SK-N-SH (cell line): ENCODE measurements around the gene PEX14. TPM values are rescaled to one million over a fixed set of nuclear protein-coding genes. Genes with fewer than 3 reads are reported as not detected.

Experiments
- CTCF ChIA-PET: fragments of 300-600, 350-600 bp; formaldehyde crosslinking; extraction: SDS; loops from one replicate; lab custom pipeline; 2021; lab: Yijun Ruan, JAX
- POLR2A ChIA-PET: fragments of 350-600 bp; sonication (Branson Sonifier 250); formaldehyde crosslinking; extraction: SDS; loops from one replicate; lab custom pipeline; 2020; ENCODE audit warnings: antibody characterized with exemption, inconsistent platforms; lab: Yijun Ruan, JAX
- DNase-seq: peaks from one replicate; pipeline ENCODE4 v3.0.0; 2012
- H2AFZ ChIP-seq: fragments of 200-600 bp; sonication (generic); 2 replicates; pipeline ENCODE4 v1.8.1; 2016; ENCODE audit warnings: antibody characterized with exemption, mild to moderate bottlenecking, low read depth
- H3F3A ChIP-seq: fragments of 200-600 bp; sonication (generic); replicated peaks from 2 replicates; pipeline ENCODE3; 2016; ENCODE audit warnings: antibody characterized with exemption, mild to moderate bottlenecking; ENCODE audit not compliant: insufficient read depth
- H3K27ac ChIP-seq, 2 experiments: fragments of 200-500 bp in 1 of 2; fragments of 200-600 bp in 1 of 2; sonication (Bioruptor generic) in 1 of 2; sonication (generic), shearing (Covaris generic) in 1 of 2; 2 replicates each; pipeline versions ENCODE4 v1.5.1 to v1.6.1; 2014 to 2016; ENCODE audit warnings: low read depth in 2 of 2, inconsistent platforms in 1 of 2, low read length in 1 of 2, mild to moderate bottlenecking in 1 of 2, mixed read lengths in 1 of 2
- H3K27me3 ChIP-seq: fragments of 200-600 bp; sonication (generic), shearing (Covaris generic); 2 replicates; pipeline ENCODE4 v1.6.1; 2016; ENCODE audit warnings: mixed run types; ENCODE audit not compliant: insufficient read depth
- H3K36me3 ChIP-seq, 2 experiments: fragments of 200-500 bp in 1 of 2; fragments of 200-600 bp in 1 of 2; sonication (Bioruptor generic) in 1 of 2; sonication (generic) in 1 of 2; replicated peaks in 1 of 2; 2 replicates each; pipeline versions ENCODE3 to v1.5.1; 2014 to 2016; ENCODE audit warnings: low read length in 1 of 2, mild to moderate bottlenecking in 1 of 2; ENCODE audit not compliant: insufficient read depth in 2 of 2, control insufficient read depth in 1 of 2
- H3K4me1 ChIP-seq, 2 experiments: fragments of 200-500 bp in 1 of 2; fragments of 200-600 bp in 1 of 2; sonication (Bioruptor generic) in 1 of 2; sonication (generic), shearing (Covaris generic) in 1 of 2; 2 replicates each; pipeline versions ENCODE4 v1.5.1 to v1.6.1; 2014 to 2016; ENCODE audit warnings: low read depth in 1 of 2, low read length in 1 of 2, mixed run types in 1 of 2; ENCODE audit not compliant: insufficient read depth in 2 of 2, control insufficient read depth in 1 of 2
- H3K4me2 ChIP-seq: fragments of 200-600 bp; sonication (generic), shearing (Covaris generic); 2 replicates; pipeline ENCODE4 v1.6.1; 2017; ENCODE audit warnings: mixed run types
- H3K4me3 ChIP-seq, 2 experiments: fragments of 200-500 bp in 1 of 2; fragments of 200-600 bp in 1 of 2; sonication (Bioruptor generic) in 1 of 2; sonication (generic), shearing (Covaris generic) in 1 of 2; 2 replicates each; pipeline versions ENCODE4 v1.5.1 to v1.8.1; 2014 to 2016; ENCODE audit warnings: low read depth in 2 of 2, inconsistent platforms in 1 of 2, low read length in 1 of 2, mild to moderate bottlenecking in 1 of 2, mixed read lengths in 1 of 2, moderate library complexity in 1 of 2
- H3K79me2 ChIP-seq: fragments of 200-600 bp; sonication (generic); 2 replicates; pipeline ENCODE4 v1.8.1; 2017; ENCODE audit warnings: mild to moderate bottlenecking; ENCODE audit not compliant: insufficient read depth
- H3K9ac ChIP-seq: fragments of 200-600 bp; sonication (generic); 2 replicates; pipeline ENCODE4 v1.6.1; 2017; ENCODE audit warnings: mixed run types
- H3K9me2 ChIP-seq: fragments of 200-600 bp; sonication (generic); 2 replicates; pipeline ENCODE4 v1.6.1; 2017; ENCODE audit warnings: mixed run types
- H3K9me3 ChIP-seq: fragments of 200-600 bp; sonication (generic); 2 replicates; pipeline ENCODE4 v1.6.1; 2017; ENCODE audit warnings: mixed run types, mild to moderate bottlenecking, moderate library complexity
- H4K20me1 ChIP-seq: fragments of 200-600 bp; sonication (generic); 2 replicates; pipeline ENCODE4 v1.6.1; 2017; ENCODE audit warnings: mild to moderate bottlenecking, mixed run types; ENCODE audit not compliant: insufficient read depth
- GATA2 ChIP-seq: sonication (generic); formaldehyde crosslinking; IDR thresholded peaks from 2 replicates; pipeline ENCODE4 v1.5.0; 2020; ENCODE audit warnings: mild to moderate bottlenecking, missing genetic modification reagents
- JUND ChIP-seq: IDR thresholded peaks from 2 replicates; pipeline ENCODE4 v1.4.0; 2012
- RXRA ChIP-seq: IDR thresholded peaks from 2 replicates; pipeline ENCODE4 v1.4.0; 2012; ENCODE audit warnings: low read depth, mild to moderate bottlenecking, borderline replicate concordance
- SMC3 ChIP-seq: IDR thresholded peaks from 2 replicates; pipeline ENCODE4 v1.6.1; 2012; ENCODE audit warnings: low read depth, low read length, improper control_type of control experiment
- WGBS: methylation state at CpG from one replicate; pipeline ENCODE4 v1.1.6; 2017; ENCODE audit warnings: low lambda C conversion rate; 5-methylcytosine and 5-hydroxymethylcytosine counted together
- polyA plus RNA-seq, 3 experiments: library from polyadenylated mRNA; depleted of rRNA; stranded (reverse); fragments of >200 nt; gene quantifications; 2 replicates each; pipeline ENCODE4 v1.2.3, GENCODE V29; 2012
- TF ChIP-seq, protein P1 (sequence below): IDR thresholded peaks from 2 replicates; pipeline ENCODE4 v1.6.1; 2012; ENCODE audit warnings: mild to moderate bottlenecking, low read depth, low read length, moderate library complexity
- TF ChIP-seq, protein P2 (sequence below): IDR thresholded peaks from 2 replicates; pipeline ENCODE4 v1.4.0; 2012; ENCODE audit warnings: low read depth, borderline replicate concordance
- TF ChIP-seq, protein P3 (sequence below): IDR thresholded peaks from 2 replicates; pipeline ENCODE4; 2012
- TF ChIP-seq, protein P4 (sequence below): IDR thresholded peaks from 2 replicates; pipeline ENCODE4 v1.4.0; 2012; ENCODE audit warnings: low read depth

Gene PEX14
- polyA plus RNA-seq, 1 of the 3 experiments (the other 2 are of a cell fraction) = 36.2 TPM

DNA sequence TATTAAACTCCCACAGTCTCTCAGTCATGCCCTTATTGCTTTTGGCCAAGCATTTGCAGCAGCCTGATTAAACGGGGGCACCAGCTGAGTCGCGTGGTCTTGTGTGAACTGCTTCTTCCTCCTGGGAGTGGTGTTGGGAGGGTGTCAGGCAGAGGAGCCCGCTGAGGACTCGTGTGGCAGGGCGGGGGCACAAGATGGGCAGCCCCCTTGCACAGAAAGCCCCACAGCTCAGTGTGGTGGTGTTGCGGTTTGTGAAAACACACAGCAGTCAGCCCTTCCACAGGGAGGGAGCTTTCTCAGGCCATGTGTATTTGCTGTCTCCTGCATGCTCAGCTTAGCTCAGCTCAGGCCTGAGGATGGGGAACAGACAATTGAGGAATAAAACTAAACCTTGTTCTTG, 22.4 kb downstream of the PEX14 start:
- peaks cover 64% of the 10 kb centered on the region for H3K79me2 ChIP-seq
- 92% methylated on average over 7 of the region's 7 CpGs for WGBS

DNA sequence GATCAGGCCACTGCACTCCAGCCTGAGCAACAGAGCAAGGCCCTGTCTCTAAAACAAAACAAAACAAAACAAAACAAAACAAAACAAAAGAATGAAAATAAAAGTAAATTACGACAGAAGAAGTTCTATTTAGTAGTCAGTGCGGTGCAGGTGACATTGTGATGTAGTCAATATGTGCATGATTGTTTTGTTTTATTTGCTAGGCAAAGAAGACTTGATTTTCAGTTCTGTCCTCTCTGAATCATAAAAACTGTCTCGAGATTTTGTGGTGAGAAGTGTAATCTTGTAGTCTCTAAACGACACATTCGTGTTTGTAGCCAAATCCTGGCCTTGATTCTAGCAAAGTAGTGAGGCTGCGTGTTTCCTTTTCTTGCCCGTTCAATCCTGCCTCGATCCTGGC, 23.5 kb downstream of the PEX14 start:
- no peak for TF ChIP-seq SMC3
- TF ChIP-seq, protein P1, sequence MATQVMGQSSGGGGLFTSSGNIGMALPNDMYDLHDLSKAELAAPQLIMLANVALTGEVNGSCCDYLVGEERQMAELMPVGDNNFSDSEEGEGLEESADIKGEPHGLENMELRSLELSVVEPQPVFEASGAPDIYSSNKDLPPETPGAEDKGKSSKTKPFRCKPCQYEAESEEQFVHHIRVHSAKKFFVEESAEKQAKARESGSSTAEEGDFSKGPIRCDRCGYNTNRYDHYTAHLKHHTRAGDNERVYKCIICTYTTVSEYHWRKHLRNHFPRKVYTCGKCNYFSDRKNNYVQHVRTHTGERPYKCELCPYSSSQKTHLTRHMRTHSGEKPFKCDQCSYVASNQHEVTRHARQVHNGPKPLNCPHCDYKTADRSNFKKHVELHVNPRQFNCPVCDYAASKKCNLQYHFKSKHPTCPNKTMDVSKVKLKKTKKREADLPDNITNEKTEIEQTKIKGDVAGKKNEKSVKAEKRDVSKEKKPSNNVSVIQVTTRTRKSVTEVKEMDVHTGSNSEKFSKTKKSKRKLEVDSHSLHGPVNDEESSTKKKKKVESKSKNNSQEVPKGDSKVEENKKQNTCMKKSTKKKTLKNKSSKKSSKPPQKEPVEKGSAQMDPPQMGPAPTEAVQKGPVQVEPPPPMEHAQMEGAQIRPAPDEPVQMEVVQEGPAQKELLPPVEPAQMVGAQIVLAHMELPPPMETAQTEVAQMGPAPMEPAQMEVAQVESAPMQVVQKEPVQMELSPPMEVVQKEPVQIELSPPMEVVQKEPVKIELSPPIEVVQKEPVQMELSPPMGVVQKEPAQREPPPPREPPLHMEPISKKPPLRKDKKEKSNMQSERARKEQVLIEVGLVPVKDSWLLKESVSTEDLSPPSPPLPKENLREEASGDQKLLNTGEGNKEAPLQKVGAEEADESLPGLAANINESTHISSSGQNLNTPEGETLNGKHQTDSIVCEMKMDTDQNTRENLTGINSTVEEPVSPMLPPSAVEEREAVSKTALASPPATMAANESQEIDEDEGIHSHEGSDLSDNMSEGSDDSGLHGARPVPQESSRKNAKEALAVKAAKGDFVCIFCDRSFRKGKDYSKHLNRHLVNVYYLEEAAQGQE = no peak
- TF ChIP-seq, protein P2, sequence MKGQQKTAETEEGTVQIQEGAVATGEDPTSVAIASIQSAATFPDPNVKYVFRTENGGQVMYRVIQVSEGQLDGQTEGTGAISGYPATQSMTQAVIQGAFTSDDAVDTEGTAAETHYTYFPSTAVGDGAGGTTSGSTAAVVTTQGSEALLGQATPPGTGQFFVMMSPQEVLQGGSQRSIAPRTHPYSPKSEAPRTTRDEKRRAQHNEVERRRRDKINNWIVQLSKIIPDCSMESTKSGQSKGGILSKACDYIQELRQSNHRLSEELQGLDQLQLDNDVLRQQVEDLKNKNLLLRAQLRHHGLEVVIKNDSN = no peak
- TF ChIP-seq, protein P3, sequence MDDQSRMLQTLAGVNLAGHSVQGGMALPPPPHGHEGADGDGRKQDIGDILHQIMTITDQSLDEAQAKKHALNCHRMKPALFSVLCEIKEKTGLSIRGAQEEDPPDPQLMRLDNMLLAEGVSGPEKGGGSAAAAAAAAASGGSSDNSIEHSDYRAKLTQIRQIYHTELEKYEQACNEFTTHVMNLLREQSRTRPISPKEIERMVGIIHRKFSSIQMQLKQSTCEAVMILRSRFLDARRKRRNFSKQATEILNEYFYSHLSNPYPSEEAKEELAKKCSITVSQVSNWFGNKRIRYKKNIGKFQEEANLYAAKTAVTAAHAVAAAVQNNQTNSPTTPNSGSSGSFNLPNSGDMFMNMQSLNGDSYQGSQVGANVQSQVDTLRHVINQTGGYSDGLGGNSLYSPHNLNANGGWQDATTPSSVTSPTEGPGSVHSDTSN = no peak
- H3K4me2 ChIP-seq = no peak overlapping the region
- 93% methylated on average over 8 of the region's 8 CpGs for WGBS
- DNase-seq = no peak
- ChIA-PET POLR2A (no interaction called here), CTCF (interaction anchor here (1.2 to 11.5 kb wide), 6 partner anchors 8 to 444 kb away, joined by 3 to 203 read pairs (median 6); partner anchors contain the start of gene CENPS)
- no peak overlapping the region for H3K9ac ChIP-seq
- H3K79me2 ChIP-seq = peaks cover 63% of the 10 kb centered on the region
- H3K27me3 ChIP-seq = no peaks in the 10 kb centered on the region
- H3K27ac ChIP-seq = no peak overlapping the region
- H3K4me3 ChIP-seq = no peak overlapping the region
- no peak overlapping the region for H2AFZ ChIP-seq
- H3K4me1 ChIP-seq = peaks cover 0 to 10% of the 10 kb centered on the region in 2 experiments; a peak in 1 of 4 replicates
- peaks cover 4 to 13% of the 10 kb centered on the region in 2 experiments for H3K36me3 ChIP-seq
- H3F3A ChIP-seq = no peaks in the 10 kb centered on the region
- no peaks in the 10 kb centered on the region for H3K9me2 ChIP-seq
- H3K9me3 ChIP-seq = no peaks in the 10 kb centered on the region
- H4K20me1 ChIP-seq = peaks cover 7% of the 10 kb centered on the region; the same call in 1 of the 2 replicates

More for the DNA sequence above, 22.4 kb downstream of the PEX14 start:
- no peak for DNase-seq
- Histone ChIP-seq H3K4me3 (no peak overlapping the region), H3K27me3 (no peaks in the 10 kb centered on the region), H3K9me3 (no peaks in the 10 kb centered on the region), H3K27ac (no peak overlapping the region), H3F3A (peaks cover 2% of the 10 kb centered on the region), H4K20me1 (peaks cover 13% of the 10 kb centered on the region; the same call in 1 of the 2 replicates), H3K4me2 (no peak overlapping the region), H2AFZ (no peak overlapping the region), H3K9ac (no peak overlapping the region), H3K36me3 (peaks cover 4 to 13% of the 10 kb centered on the region in 2 experiments), H3K4me1 (peaks cover 0 to 10% of the 10 kb centered on the region in 2 experiments; a peak in 1 of 4 replicates), H3K9me2 (no peaks in the 10 kb centered on the region)
- TF ChIP-seq JUND (no peak), GATA2 (CRISPR knock-in tag) (no peak), RXRA (no peak)
- TF ChIP-seq, protein P4, sequence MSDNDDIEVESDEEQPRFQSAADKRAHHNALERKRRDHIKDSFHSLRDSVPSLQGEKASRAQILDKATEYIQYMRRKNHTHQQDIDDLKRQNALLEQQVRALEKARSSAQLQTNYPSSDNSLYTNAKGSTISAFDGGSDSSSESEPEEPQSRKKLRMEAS = no peak
- ChIA-PET CTCF (interaction anchor here (1.1 to 11.5 kb wide), 5 partner anchors 9 to 370 kb away, joined by 3 to 203 read pairs (median 4); partner anchors contain the start of gene CENPS), POLR2A (no interaction called here)
